H9 (cell line): ENCODE results near the gene TSPAN32. TPM values are rescaled to one million over a fixed set of nuclear protein-coding genes. Genes with fewer than 3 reads are reported as not detected.
A peak's percentile ranks its signal among the peaks of the same experiment; 100 is the strongest.

Experiments
- DNase-seq: peaks from one replicate; pipeline ENCODE4 v3.0.0-alpha.2; 2017
- H2AFZ ChIP-seq: one replicate; pipeline ENCODE4 v1.6.1; 2013; ENCODE audit warnings: mild to moderate bottlenecking, low read length, control low read depth, moderate library complexity
- H2AK5ac ChIP-seq: 2 replicates; pipeline ENCODE4 v1.6.1; 2013; ENCODE audit warnings: low read length, control low read depth, mixed read lengths; ENCODE audit not compliant: insufficient read length
- H2BK120ac ChIP-seq: one replicate; pipeline ENCODE4 v1.6.1; 2013; ENCODE audit warnings: low read depth, mild to moderate bottlenecking, low read length, control low read depth, inconsistent platforms; ENCODE audit not compliant: poor library complexity, severe bottlenecking
- H2BK12ac ChIP-seq: 2 replicates; pipeline ENCODE4 v1.6.1; 2013; ENCODE audit warnings: low read length, control low read depth, mixed read lengths, low read depth; ENCODE audit not compliant: insufficient read length
- H2BK15ac ChIP-seq: 2 replicates; pipeline ENCODE4 v1.6.1; 2013; ENCODE audit warnings: low read depth, low read length, control low read depth
- H2BK20ac ChIP-seq: one replicate; pipeline ENCODE4 v1.6.1; 2013; ENCODE audit warnings: low read depth, mild to moderate bottlenecking, low read length, control low read depth, inconsistent platforms; ENCODE audit not compliant: poor library complexity, severe bottlenecking
- H2BK5ac ChIP-seq: 2 replicates; pipeline ENCODE4 v1.6.1; 2013; ENCODE audit warnings: low read length, control low read depth, mixed read lengths; ENCODE audit not compliant: insufficient read length
- H3K14ac ChIP-seq: 2 replicates; pipeline ENCODE4 v1.6.1; 2013; ENCODE audit warnings: low read length, control low read depth; ENCODE audit not compliant: insufficient read depth
- H3K18ac ChIP-seq: 2 replicates; pipeline ENCODE4 v1.6.1; 2013; ENCODE audit warnings: low read depth, mild to moderate bottlenecking, mixed read lengths, low read length, control low read depth; ENCODE audit not compliant: insufficient read length
- H3K23ac ChIP-seq: 2 replicates; pipeline ENCODE4 v1.6.1; 2013; ENCODE audit warnings: low read length, control low read depth, mixed read lengths, low read depth; ENCODE audit not compliant: insufficient read length
- H3K23me2 ChIP-seq: 2 replicates; pipeline ENCODE4 v1.6.1; 2013; ENCODE audit warnings: low read depth, mild to moderate bottlenecking, mixed read lengths, low read length, control low read depth; ENCODE audit not compliant: insufficient read length, poor library complexity, severe bottlenecking
- H3K27ac ChIP-seq: 2 replicates; pipeline ENCODE4 v1.5.1; 2013; ENCODE audit warnings: low read length, control low read depth, mixed read lengths, low read depth; ENCODE audit not compliant: insufficient read length
- H3K27me3 ChIP-seq: 2 replicates; pipeline ENCODE4 v1.6.1; 2013; ENCODE audit warnings: low read length, control low read depth, inconsistent platforms; ENCODE audit not compliant: insufficient read depth
- H3K4ac ChIP-seq: 2 replicates; pipeline ENCODE4 v1.6.1; 2013; ENCODE audit warnings: low read depth, mild to moderate bottlenecking, control low read depth, inconsistent platforms, low read length, moderate library complexity
- H3K4me1 ChIP-seq: 2 replicates; pipeline ENCODE4 v1.6.1; 2013; ENCODE audit warnings: low read length, control low read depth, inconsistent platforms; ENCODE audit not compliant: insufficient read depth
- H3K4me2 ChIP-seq: 2 replicates; pipeline ENCODE4 v1.6.1; 2013; ENCODE audit warnings: low read length, control low read depth, mixed read lengths; ENCODE audit not compliant: insufficient read length, insufficient read depth
- H3K56ac ChIP-seq: 2 replicates; pipeline ENCODE4 v1.6.1; 2013; ENCODE audit warnings: low read depth, mild to moderate bottlenecking, mixed read lengths, low read length, control low read depth; ENCODE audit not compliant: insufficient read length
- H3K79me1 ChIP-seq: 2 replicates; pipeline ENCODE4 v1.6.1; 2013; ENCODE audit warnings: low read depth, mild to moderate bottlenecking, moderate library complexity, low read length, control low read depth, inconsistent platforms; ENCODE audit not compliant: insufficient read depth, poor library complexity, severe bottlenecking
- H3K79me2 ChIP-seq: 2 replicates; pipeline ENCODE4 v1.6.1; 2013; ENCODE audit warnings: low read length, control low read depth, inconsistent platforms; ENCODE audit not compliant: insufficient read depth
- H3K9ac ChIP-seq: 2 replicates; pipeline ENCODE4 v1.6.1; 2013; ENCODE audit warnings: low read length, control low read depth, mixed read lengths; ENCODE audit not compliant: insufficient read length; ENCODE audit errors: extremely low read depth
- H3K9me3 ChIP-seq: one replicate; pipeline ENCODE4 v1.6.1; 2013; ENCODE audit warnings: low read depth, low read length, inconsistent platforms; ENCODE audit not compliant: control insufficient read depth
- H3T11ph ChIP-seq: one replicate; pipeline ENCODE4 v1.6.1; 2013; ENCODE audit warnings: mild to moderate bottlenecking, low read length, control low read depth, inconsistent platforms
- H4K20me1 ChIP-seq: one replicate; pipeline ENCODE4 v1.6.1; 2013; ENCODE audit not compliant: control insufficient read depth, insufficient read length, insufficient read depth
- H4K5ac ChIP-seq: 2 replicates; pipeline ENCODE4 v1.6.1; 2013; ENCODE audit warnings: low read depth, mild to moderate bottlenecking, mixed read lengths, low read length, control low read depth; ENCODE audit not compliant: insufficient read length
- H4K8ac ChIP-seq: replicated peaks from 2 replicates; pipeline ENCODE4 v1.6.1; 2013; ENCODE audit warnings: low read length, control low read depth, mixed read lengths, low read depth; ENCODE audit not compliant: insufficient read length
- H4K91ac ChIP-seq: 2 replicates; pipeline ENCODE4 v1.6.1; 2013; ENCODE audit warnings: low read depth, mild to moderate bottlenecking, moderate library complexity, mixed read lengths, low read length, control low read depth; ENCODE audit not compliant: insufficient read length
- H3K27ac Mint-ChIP-seq, 3 experiments: 2 replicates in 2 of 3; 3 replicates in 1 of 3; pipeline ENCODE4 v1.8.0; 2020 to 2021; ENCODE audit warnings: mixed read lengths in 3 of 3, mild to moderate bottlenecking in 1 of 3, moderate library complexity in 1 of 3
- H3K27me3 Mint-ChIP-seq: 2 replicates; pipeline ENCODE4 v1.8.0; 2021; ENCODE audit warnings: low read depth, mild to moderate bottlenecking, moderate library complexity, mixed read lengths
- H3K36me3 Mint-ChIP-seq, 3 experiments: 2 replicates in 2 of 3; 3 replicates in 1 of 3; pipeline ENCODE4 v1.8.0; 2020 to 2021; ENCODE audit warnings: low read depth in 3 of 3, mixed read lengths in 3 of 3; ENCODE audit not compliant: insufficient read depth in 1 of 3
- H3K4me1 Mint-ChIP-seq, 2 experiments: 2 replicates each; pipeline ENCODE4 v1.8.0; 2020; ENCODE audit warnings: mixed read lengths in 2 of 2
- H3K4me3 Mint-ChIP-seq, 2 experiments: 2 replicates in 1 of 2; 3 replicates in 1 of 2; pipeline ENCODE4 v1.8.0; 2020 to 2021; ENCODE audit warnings: mild to moderate bottlenecking in 2 of 2, mixed read lengths in 2 of 2, moderate library complexity in 1 of 2
- H3K9me3 Mint-ChIP-seq, 2 experiments: 2 replicates in 1 of 2; 3 replicates in 1 of 2; pipeline ENCODE4 v1.8.0; 2020; ENCODE audit warnings: mild to moderate bottlenecking in 2 of 2, mixed read lengths in 2 of 2, moderate library complexity in 1 of 2
- CTCF ChIP-seq: fragments of 200-600 bp; sonication (generic); conservative IDR thresholded peaks from 3 replicates; pipeline ENCODE4 v1.8.0; 2021; ENCODE audit warnings: antibody characterized with exemption, mild to moderate bottlenecking
- WGBS: extraction: QIAGEN DNeasy Blood & Tissue Kit; methylation state at CpG from one replicate; pipeline ENCODE4 v1.1.7; 2013; ENCODE audit warnings: missing lambda C conversion rate, low lambda C conversion rate, mixed read lengths; ENCODE audit not compliant: insufficient read length; ENCODE audit errors: extremely low coverage; 5-methylcytosine and 5-hydroxymethylcytosine counted together
- total RNA-seq: library from RNA; stranded (reverse); gene quantifications from 2 replicates; pipeline ENCODE4 v1.2.1, GENCODE V29; 2021

Gene TSPAN32
- total RNA-seq, 1 experiment from 2014 or later = not detected

GRCh38 chr11:2270322-2271076, 31.3 kb upstream of the TSPAN32 start, which contains the start of gene ASCL2:
Gene ASCL2 (minus strand): TSS chr11:2270588. CDS start chr11:2270332, 256 bp downstream.
- Mint-ChIP-seq H3K36me3 (no peaks in the 10 kb centered on the region; a peak in 1 of 7 replicates), H3K4me1 (peaks cover 4 to 13% of the 10 kb centered on the region in 2 experiments), H3K9me3 (peaks cover 0 to 3% of the 10 kb centered on the region in 2 experiments; a peak in 4 of 5 replicates), H3K27ac (no peak within 1 kb of the TSS), H3K4me3 (peak within 1 kb of the TSS; percentile 50 to 75), H3K27me3 (peaks cover 93% of the 10 kb centered on the region)
- Histone ChIP-seq H3K23me2 (peaks cover 7% of the 10 kb centered on the region), H2BK5ac (no peak within 1 kb of the TSS), H4K5ac (no peak within 1 kb of the TSS), H2BK12ac (no peak within 1 kb of the TSS), H3K27ac (no peak within 1 kb of the TSS), H3K56ac (no peak within 1 kb of the TSS), H2BK120ac (no peak within 1 kb of the TSS), H3K4me1 (no peaks in the 10 kb centered on the region), H3T11ph (no peak within 1 kb of the TSS), H4K20me1 (peaks cover 4% of the 10 kb centered on the region), H2BK20ac (no peak within 1 kb of the TSS), H3K18ac (no peak within 1 kb of the TSS), H2BK15ac (no peak within 1 kb of the TSS), H3K9me3 (no peaks in the 10 kb centered on the region), H3K27me3 (peaks cover 32% of the 10 kb centered on the region; the same call in 1 of the 2 replicates), H4K91ac (no peak within 1 kb of the TSS), H3K14ac (no peak within 1 kb of the TSS), H3K23ac (no peak within 1 kb of the TSS), H3K79me2 (no peaks in the 10 kb centered on the region), H4K8ac (no peak within 1 kb of the TSS), H3K4ac (no peak within 1 kb of the TSS), H3K79me1 (no peaks in the 10 kb centered on the region), H3K4me2 (peak within 1 kb of the TSS; percentile 20), H3K9ac (no peak within 1 kb of the TSS), H2AFZ (no peak within 1 kb of the TSS), H2AK5ac (no peak within 1 kb of the TSS)
- no CpG with 5 or more reads among the region's 89 CpGs for WGBS
- peak; percentile 32 for DNase-seq
- no peak for TF ChIP-seq CTCF
